ENCODE data around the gene ABCB11.
"Not testable (repeated sequence)": the region's sequence is repeated elsewhere in the genome, so short reads cannot be mapped to it uniquely, and the experiment has no call there.

The ABCB11 gene

GRCh38 chr2:168926621-168927386 lies 104.3 kb downstream of the ABCB11 start:
- DNase-seq = no peak

GRCh38 chr2:168920504-168921157 lies 110.5 kb downstream of the ABCB11 start:
- DNase-seq = no peak

- no peak for DNase-seq
These were observed 114.8 kb downstream of the ABCB11 start for GRCh38 chr2:168916331-168916675.

- DNase-seq = no peak
These were observed 115.4 kb downstream of the ABCB11 start for GRCh38 chr2:168915441-168916330.

GRCh38 chr2:168913495-168913894 lies 117.6 kb downstream of the ABCB11 start:
- no peak for DNase-seq

- no peak for DNase-seq
These were observed 118.2 kb downstream of the ABCB11 start for GRCh38 chr2:168912901-168913369.

- DNase-seq = no peak
These were observed 118.7 kb downstream of the ABCB11 start for GRCh38 chr2:168912466-168912865.

- DNase-seq = no peak
These were observed 120.8 kb downstream of the ABCB11 start for GRCh38 chr2:168910330-168910729.

- DNase-seq = no peak
These were observed 123.0 kb downstream of the ABCB11 start for GRCh38 chr2:168907940-168908662.

GRCh38 chr2:168904358-168904757 lies 126.8 kb downstream of the ABCB11 start:
- no peak for DNase-seq

GRCh38 chr2:168903888-168904287 lies 127.2 kb downstream of the ABCB11 start:
- DNase-seq = no peak

GRCh38 chr2:168901003-168901402 lies 130.1 kb downstream of the ABCB11 start, which contains the start of gene G6PC2:
G6PC2 (plus strand) TSS chr2:168901291; CDS start chr2:168901332, 41 bp downstream.
- DNase-seq = no peak

- DNase-seq = no peak
These were observed 133.7 kb downstream of the ABCB11 start for GRCh38 chr2:168897449-168897848.

GRCh38 chr2:168896783-168897182 lies 134.3 kb downstream of the ABCB11 start:
- no peak for DNase-seq

GRCh38 chr2:168895771-168896170 lies 135.4 kb downstream of the ABCB11 start:
- no peak for DNase-seq

- no peak for DNase-seq
These were observed 136.4 kb downstream of the ABCB11 start for GRCh38 chr2:168894720-168895119.

- DNase-seq = no peak
These were observed 137.0 kb downstream of the ABCB11 start for GRCh38 chr2:168894101-168894500.

GRCh38 chr2:168892327-168892726 lies 138.8 kb downstream of the ABCB11 start:
- DNase-seq = no peak

GRCh38 chr2:168890006-168890782 lies 140.9 kb downstream of the ABCB11 start, which contains the start of gene SPC25:
SPC25 (minus strand) TSS chr2:168890430; CDS start chr2:168889519, 911 bp downstream.
- DNase-seq = peak; percentile 75 to 79

GRCh38 chr2:168889635-168890005 lies 141.5 kb downstream of the ABCB11 start:
- no peak for DNase-seq

GRCh38 chr2:168884975-168885374 lies 146.1 kb downstream of the ABCB11 start:
- DNase-seq = no peak

- not testable (repeated sequence) for DNase-seq
These were observed 149.0 kb downstream of the ABCB11 start for GRCh38 chr2:168882163-168882562.
